Kidney (tissue), 14 donors: ENCODE measurements around the gene DIS3L2. TPM values are rescaled to one million over a fixed set of nuclear protein-coding genes. Genes with fewer than 3 reads are reported as not detected.

Experiments
- DNase-seq, 5 donors: peaks; one replicate each; pipeline ENCODE4 v3.0.0-alpha.2; 2013 to 2020
- FAIRE-seq: peaks from 2 replicates; lab custom pipeline; 2012; peaks lifted over from hg19 to GRCh38; lab: Jason Lieb, UNC
- H3K27ac ChIP-seq, 2 donors: one replicate each; pipeline ENCODE4 v1.7.0; 2013; ENCODE audit warnings: low read depth in 2 of 2, low read length in 2 of 2, inconsistent platforms in 1 of 2
- H3K27me3 ChIP-seq: one replicate; pipeline ENCODE4 v1.7.1; 2013; ENCODE audit warnings: low read length, inconsistent platforms; ENCODE audit not compliant: control insufficient read depth, insufficient read depth
- H3K36me3 ChIP-seq, 3 donors: one replicate each; pipeline versions ENCODE4 v1.7.0 to v1.7.1; 2013; ENCODE audit warnings: low read length in 3 of 3, control low read depth in 1 of 3, inconsistent platforms in 1 of 3; ENCODE audit not compliant: insufficient read depth in 3 of 3, control insufficient read depth in 2 of 3
- H3K4me1 ChIP-seq, 3 donors: one replicate each; pipeline versions ENCODE4 v1.7.0 to v1.7.1; 2013; ENCODE audit warnings: low read length in 3 of 3, inconsistent platforms in 1 of 3, low read depth in 1 of 3; ENCODE audit not compliant: control insufficient read depth in 2 of 3, insufficient read depth in 2 of 3
- H3K4me3 ChIP-seq, 3 donors: one replicate each; pipeline versions ENCODE4 v1.7.0 to v1.8.1; 2013; ENCODE audit warnings: low read length in 3 of 3, control low read depth in 1 of 3, inconsistent platforms in 1 of 3
- H3K9ac ChIP-seq, 3 donors: one replicate each; pipeline versions ENCODE4 v1.7.0 to v1.7.1; 2013; ENCODE audit warnings: low read length in 3 of 3, control low read depth in 1 of 3, inconsistent platforms in 1 of 3
- H3K9me3 ChIP-seq, 3 donors: one replicate each; pipeline versions ENCODE4 v1.7.0 to v1.7.1; 2013; ENCODE audit warnings: low read length in 3 of 3, control low read depth in 1 of 3, inconsistent platforms in 1 of 3; ENCODE audit not compliant: control insufficient read depth in 2 of 3, insufficient read depth in 1 of 3
- intact Hi-C: fragments of 100-400 bp; cut with DNase I; formaldehyde crosslinking; loops from one replicate; pipeline ENCODE4 v1.11.1; 2022
- polyA plus RNA-seq: library from polyadenylated mRNA; stranded (reverse); fragments of 350-450 nt; fragmentation: Illumina TruSeq; extraction: RNeasy Lipid Tissue Mini Kit (QIAGEN cat#74804); gene quantifications from one replicate; pipeline ENCODE4 v1.2.3, GENCODE V29; 2014; ENCODE audit warnings: low read depth, low replicate concordance; ENCODE audit not compliant: insufficient read depth
- total RNA-seq: library from RNA; stranded (reverse); fragmentation: NEBNext Ultra II Directional; extraction: Animal tissue kit (Norgen Biotek cat#: 25700); gene quantifications from one replicate; pipeline ENCODE4 v1.2.1, GENCODE V29; 2021
- TF ChIP-seq, protein P1 (sequence below): IDR thresholded peaks from 3 replicates; pipeline ENCODE4 v1.5.1; 2012; ENCODE audit warnings: mild to moderate bottlenecking, moderate library complexity, borderline replicate concordance; ENCODE audit not compliant: insufficient read depth; ENCODE audit errors: extremely low read depth
- donor health status: control.
- donor health status: control.
- donor health status: control.
- donor health status: control.
- donor health status: control.
- donor health status: DM: yes; HTN: yes; CAD: no.
- donor health status: Normal renal cell carcinoma (clear cell type).

DIS3L2 gene
- total and polyA plus RNA-seq, 2 donors from 2014 or later: 12.3 to 47.7 TPM

DNA sequence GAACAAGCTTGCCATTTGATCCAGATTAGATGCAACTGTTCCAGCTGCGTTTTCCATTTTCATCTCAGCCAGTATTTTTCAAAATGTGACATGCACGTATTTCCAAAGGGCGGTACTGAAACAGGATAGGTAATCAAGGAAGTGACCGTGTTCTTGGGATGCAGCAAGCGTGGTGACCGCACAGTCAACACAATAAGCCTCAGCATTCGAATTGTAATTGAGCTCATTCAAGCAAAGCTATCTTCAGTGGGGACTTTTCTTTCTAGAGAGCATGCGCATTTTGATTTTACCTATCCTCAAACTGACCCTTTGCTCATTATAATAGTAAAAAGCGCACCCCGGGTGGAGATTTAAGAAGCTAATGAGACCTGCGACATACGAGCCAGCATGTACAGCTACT is 413.7 kb downstream of the DIS3L2 start:
- Histone ChIP-seq H3K9ac (no peak overlapping the region), H3K4me3 (no peak overlapping the region), H3K27ac (no peak overlapping the region), H3K36me3 (no peaks in the 10 kb centered on the region), H3K4me1 (no peaks in the 10 kb centered on the region), H3K27me3 (no peaks in the 10 kb centered on the region), H3K9me3 (no peaks in the 10 kb centered on the region)
- TF ChIP-seq, protein P1, sequence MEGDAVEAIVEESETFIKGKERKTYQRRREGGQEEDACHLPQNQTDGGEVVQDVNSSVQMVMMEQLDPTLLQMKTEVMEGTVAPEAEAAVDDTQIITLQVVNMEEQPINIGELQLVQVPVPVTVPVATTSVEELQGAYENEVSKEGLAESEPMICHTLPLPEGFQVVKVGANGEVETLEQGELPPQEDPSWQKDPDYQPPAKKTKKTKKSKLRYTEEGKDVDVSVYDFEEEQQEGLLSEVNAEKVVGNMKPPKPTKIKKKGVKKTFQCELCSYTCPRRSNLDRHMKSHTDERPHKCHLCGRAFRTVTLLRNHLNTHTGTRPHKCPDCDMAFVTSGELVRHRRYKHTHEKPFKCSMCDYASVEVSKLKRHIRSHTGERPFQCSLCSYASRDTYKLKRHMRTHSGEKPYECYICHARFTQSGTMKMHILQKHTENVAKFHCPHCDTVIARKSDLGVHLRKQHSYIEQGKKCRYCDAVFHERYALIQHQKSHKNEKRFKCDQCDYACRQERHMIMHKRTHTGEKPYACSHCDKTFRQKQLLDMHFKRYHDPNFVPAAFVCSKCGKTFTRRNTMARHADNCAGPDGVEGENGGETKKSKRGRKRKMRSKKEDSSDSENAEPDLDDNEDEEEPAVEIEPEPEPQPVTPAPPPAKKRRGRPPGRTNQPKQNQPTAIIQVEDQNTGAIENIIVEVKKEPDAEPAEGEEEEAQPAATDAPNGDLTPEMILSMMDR: no peak
- DNase-seq: no peak
- intact Hi-C loops: no loop called here
- FAIRE-seq: no peak

GRCh38 chr2:232376260-232376659 is 414.7 kb downstream of the DIS3L2 start:
- Histone ChIP-seq H3K27ac (no peak overlapping the region), H3K9ac (no peak overlapping the region), H3K36me3 (no peaks in the 10 kb centered on the region), H3K27me3 (no peaks in the 10 kb centered on the region), H3K4me1 (no peaks in the 10 kb centered on the region), H3K9me3 (no peaks in the 10 kb centered on the region), H3K4me3 (no peak overlapping the region)
- TF ChIP-seq, protein P1: no peak
- DNase-seq (no peak), FAIRE-seq (no peak)
- intact Hi-C loops: no loop called here

DNA sequence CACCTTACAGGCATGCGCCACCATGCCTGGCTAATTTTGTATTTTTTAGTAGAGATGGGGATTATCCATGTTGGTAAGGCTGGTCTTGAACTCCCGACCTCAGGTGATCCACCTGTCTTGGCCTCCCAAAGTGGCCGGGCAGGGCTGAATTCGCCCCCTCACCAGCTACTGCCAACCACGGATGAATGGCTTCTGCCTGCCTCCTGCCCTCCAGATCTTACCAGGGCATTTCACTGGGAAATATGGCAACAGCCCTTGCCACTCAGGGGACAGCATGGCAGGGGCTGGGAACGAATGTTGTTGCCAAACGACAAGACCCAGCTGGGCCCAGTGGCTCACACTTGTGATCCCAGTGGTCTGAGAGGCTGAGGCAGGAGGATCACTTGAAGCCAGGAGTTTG is 415.2 kb downstream of the DIS3L2 start:
- FAIRE-seq: no peak
- Histone ChIP-seq H3K9ac (no peak overlapping the region), H3K4me1 (no peaks in the 10 kb centered on the region), H3K4me3 (no peak overlapping the region), H3K27ac (no peak overlapping the region), H3K36me3 (no peaks in the 10 kb centered on the region), H3K27me3 (peaks cover 2% of the 10 kb centered on the region), H3K9me3 (no peaks in the 10 kb centered on the region)
- intact Hi-C loops: no loop called here
- DNase-seq: no peak
- TF ChIP-seq, protein P1: no peak

DNA sequence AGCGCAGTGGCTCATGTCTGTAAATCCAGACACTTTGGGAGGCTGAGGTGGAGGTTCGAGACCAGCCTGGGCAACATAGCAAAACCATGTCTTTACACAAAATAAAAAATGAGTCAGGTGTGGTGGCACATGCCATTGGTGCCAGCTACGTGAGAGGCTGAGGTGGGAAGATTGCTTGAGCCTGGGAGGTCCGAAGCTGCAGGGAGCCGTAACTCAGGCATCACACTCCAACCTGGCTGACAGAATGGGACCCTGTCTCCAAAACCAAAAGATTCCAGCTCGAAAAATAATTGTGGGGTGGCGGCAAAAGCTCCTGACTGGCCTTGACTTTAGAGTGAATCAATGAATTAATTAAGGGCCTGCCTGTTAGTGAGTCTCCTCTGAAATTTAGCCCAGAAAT is 415.8 kb downstream of the DIS3L2 start:
- intact Hi-C loops: no loop called here
- no peak for DNase-seq
- H3K4me1 ChIP-seq: no peaks in the 10 kb centered on the region

More for the DNA sequence above, 415.8 kb downstream of the DIS3L2 start:
- no peaks in the 10 kb centered on the region for H3K36me3 ChIP-seq
- H3K4me3 ChIP-seq: no peak overlapping the region
- H3K9ac ChIP-seq: no peak overlapping the region
- no peaks in the 10 kb centered on the region for H3K9me3 ChIP-seq
- peaks cover 3% of the 10 kb centered on the region for H3K27me3 ChIP-seq
- no peak overlapping the region for H3K27ac ChIP-seq
- TF ChIP-seq, protein P1: no peak
- FAIRE-seq: no peak
